Endometrial microvascular endothelial cells (primary cell): Measurements from ENCODE around the gene RAB4A. TPM values are rescaled to one million over a fixed set of nuclear protein-coding genes. Genes with fewer than 3 reads are reported as not detected.

Experiments used
- in situ Hi-C: cut with HindIII; loops from 2 replicates; pipeline ENCODE4 v1.10.0; 2017; ENCODE audit warnings: low sequenced_read_pairs, low pct_unique_long_range_greater_than_20kb; ENCODE audit errors: inconsistent ontology term
- total RNA-seq: library from RNA; depleted of rRNA; stranded (reverse); fragments of >200 nt; gene quantifications from one replicate; pipeline ENCODE4 v1.2.3, GENCODE V29; 2015; ENCODE audit errors: inconsistent ontology term

RAB4A gene
- 18.2 TPM for total RNA-seq

- in situ Hi-C loops, result no loop called here
Measured at GRCh38 chr1:229270547-229271447, at the start of gene RAB4A. TSS of gene RAB4A (plus strand) at chr1:229271111. CDS start at chr1:229271340, 229 bp downstream.

GRCh38 chr1:229222081-229222480, 48.8 kb upstream of the RAB4A start:
- in situ Hi-C loops, result no loop called here

GRCh38 chr1:229223498-229223897, 47.4 kb upstream of the RAB4A start:
- in situ Hi-C loops, result no loop called here

- in situ Hi-C loops, result no loop called here
Measured at GRCh38 chr1:229224308-229224707, 46.6 kb upstream of the RAB4A start.

- in situ Hi-C loops, result no loop called here
Measured at GRCh38 chr1:229225331-229225782, 45.6 kb upstream of the RAB4A start.

- in situ Hi-C loops, result no loop called here
Measured at GRCh38 chr1:229226796-229227195, 44.1 kb upstream of the RAB4A start.

- in situ Hi-C loops, result no loop called here
Measured at GRCh38 chr1:229227298-229227919, 43.5 kb upstream of the RAB4A start.

- in situ Hi-C loops, result no loop called here
Measured at GRCh38 chr1:229228522-229228921, 42.4 kb upstream of the RAB4A start.

GRCh38 chr1:229229137-229229720, 41.7 kb upstream of the RAB4A start:
- in situ Hi-C loops, result no loop called here

- in situ Hi-C loops, result no loop called here
Measured at GRCh38 chr1:229229721-229230139, 41.2 kb upstream of the RAB4A start.

- in situ Hi-C loops, result no loop called here
Measured at GRCh38 chr1:229230140-229230892, 40.6 kb upstream of the RAB4A start.

- in situ Hi-C loops, result no loop called here
Measured at GRCh38 chr1:229230893-229231753, 39.8 kb upstream of the RAB4A start.

GRCh38 chr1:229231754-229232119, 39.2 kb upstream of the RAB4A start:
- in situ Hi-C loops, result no loop called here

- in situ Hi-C loops, result no loop called here
Measured at GRCh38 chr1:229234870-229235472, 35.9 kb upstream of the RAB4A start.

GRCh38 chr1:229237320-229237719, 33.6 kb upstream of the RAB4A start:
- in situ Hi-C loops, result no loop called here

- in situ Hi-C loops, result no loop called here
Measured at GRCh38 chr1:229238231-229238630, 32.7 kb upstream of the RAB4A start.

- in situ Hi-C loops, result no loop called here
Measured at GRCh38 chr1:229238674-229239415, 32.1 kb upstream of the RAB4A start.
